HG02571 (cell line): ENCODE data around the gene CEACAM16.
A peak's percentile ranks its signal among the peaks of the same experiment; 100 is the strongest.
"Not testable (repeated sequence)": the region's sequence is repeated elsewhere in the genome, so short reads cannot be mapped to it uniquely, and the experiment has no call there.

Experiments used
- ATAC-seq: cut with Tn5 transposase; IDR thresholded peaks from one replicate; pipeline ENCODE4 v1.9.1; 2021; ENCODE audit warnings: mild to moderate bottlenecking, moderate library complexity; ENCODE audit not compliant: unreplicated experiment

Gene CEACAM16

DNA sequence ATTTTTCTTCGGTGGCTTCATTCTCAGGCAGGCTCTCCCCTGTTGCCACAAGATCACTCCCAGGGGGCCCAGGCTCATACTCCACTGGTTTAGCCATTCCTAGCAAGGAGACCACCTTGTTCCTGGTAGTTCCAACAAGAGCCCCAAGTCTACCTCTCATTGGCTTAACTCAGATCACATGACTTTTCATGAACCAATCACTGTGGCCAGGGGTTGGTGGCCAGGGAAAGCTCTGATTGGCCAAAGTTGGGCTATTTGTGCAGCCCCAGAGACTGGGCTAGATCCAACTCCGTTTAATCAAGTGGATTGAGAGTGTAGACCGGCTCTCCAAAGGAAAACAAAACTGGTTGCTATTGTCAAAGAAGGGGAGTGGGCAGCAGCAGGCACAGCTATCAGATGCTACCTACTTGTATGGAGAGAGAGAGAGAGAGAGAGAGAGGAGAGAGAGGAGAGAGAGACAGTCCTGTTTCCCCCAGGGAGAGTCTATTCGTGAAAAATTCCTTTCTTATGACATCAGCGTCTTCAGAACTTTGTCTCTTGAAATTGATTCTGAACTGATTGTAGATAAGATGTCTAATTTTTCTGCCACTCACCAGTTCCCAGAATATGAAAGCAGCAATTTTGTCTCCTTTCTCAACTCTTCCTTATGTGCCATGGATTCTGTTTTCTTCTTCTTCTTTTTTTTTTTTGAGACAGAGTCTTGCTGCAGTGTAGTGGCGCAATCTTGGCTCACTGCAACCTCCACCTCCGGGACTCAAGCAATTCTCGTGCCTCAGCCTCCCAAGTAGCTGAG is 21.7 kb upstream of the CEACAM16 start:
- ATAC-seq = no peak

DNA sequence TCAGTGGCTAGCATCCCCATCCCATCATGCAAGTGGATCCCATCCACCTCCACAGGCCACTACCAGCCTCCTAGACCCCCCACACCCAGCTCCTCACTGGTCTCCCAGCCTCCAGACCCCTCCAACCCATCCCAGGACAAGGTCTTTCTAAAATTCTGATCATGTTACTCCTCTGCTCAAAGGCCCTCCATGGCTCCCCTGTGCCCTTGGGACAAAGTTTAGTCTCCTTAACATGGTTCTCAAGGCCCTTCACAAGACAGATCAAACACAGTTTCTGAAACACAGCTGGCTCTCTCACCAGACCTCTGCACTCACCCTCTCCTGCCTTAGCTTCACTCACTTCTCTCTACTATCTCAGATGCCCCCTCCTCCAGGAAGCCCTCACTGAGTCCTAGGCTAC is 18.4 kb upstream of the CEACAM16 start:
- ATAC-seq = no peak

DNA sequence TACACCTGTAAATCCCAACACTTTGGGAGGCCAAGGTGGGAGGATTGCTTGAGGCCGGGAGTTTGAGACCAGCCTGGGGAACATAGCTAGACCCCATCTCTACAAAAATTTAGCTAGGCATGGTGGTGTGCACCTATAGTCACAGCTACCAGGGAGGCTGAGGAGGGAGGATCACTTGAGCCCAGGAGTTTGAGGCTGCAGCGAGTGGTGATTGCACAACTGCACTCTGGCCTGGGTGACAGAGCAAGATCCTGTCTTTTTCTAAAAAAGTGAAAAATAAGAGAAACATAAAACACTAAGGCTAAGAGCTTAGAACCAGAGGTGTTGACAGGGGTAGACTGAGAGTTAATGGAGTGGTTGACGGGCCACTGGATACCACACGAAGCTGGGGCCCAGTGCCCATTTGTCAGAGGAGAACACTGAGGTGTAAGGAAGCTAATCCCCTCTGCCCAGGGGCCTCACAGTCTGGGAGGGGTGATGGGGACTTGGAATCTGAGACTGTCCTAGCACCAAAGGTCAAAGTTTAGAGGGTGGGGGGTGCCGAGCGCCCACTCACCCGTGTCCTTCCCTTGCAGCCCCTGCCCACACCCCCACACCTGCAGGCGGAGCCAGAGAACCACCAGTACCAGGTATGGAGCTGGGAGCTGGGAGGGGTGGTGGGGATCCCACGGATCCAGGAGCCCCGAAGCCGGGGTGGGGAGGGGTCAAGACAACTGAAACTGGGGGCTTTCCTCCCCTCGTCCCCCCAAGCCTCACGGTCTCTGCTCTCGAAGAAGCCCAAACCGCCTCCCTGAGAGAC is 16.8 kb upstream of the CEACAM16 start:
- ATAC-seq = no peak

DNA sequence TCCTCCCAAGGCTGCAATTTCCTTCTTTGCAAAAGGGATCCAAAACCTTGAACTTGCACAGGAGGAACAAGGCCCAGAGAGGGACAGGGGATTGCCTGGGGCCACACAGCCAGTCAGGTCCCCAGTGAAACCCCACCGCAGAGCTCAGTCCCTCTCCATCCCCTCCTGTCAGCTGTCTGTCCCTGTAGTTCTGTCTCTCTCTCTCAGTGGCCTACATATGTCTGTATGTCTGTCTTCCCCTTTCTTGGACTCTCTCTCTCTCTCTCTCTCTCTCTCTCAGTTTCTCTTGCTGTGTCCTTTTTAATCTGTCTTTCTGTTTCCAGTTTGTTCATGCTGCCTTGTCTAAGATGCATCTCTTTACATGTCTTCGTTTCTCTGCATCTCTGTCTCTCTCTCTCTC is 16.1 kb upstream of the CEACAM16 start:
- ATAC-seq = no peak

DNA sequence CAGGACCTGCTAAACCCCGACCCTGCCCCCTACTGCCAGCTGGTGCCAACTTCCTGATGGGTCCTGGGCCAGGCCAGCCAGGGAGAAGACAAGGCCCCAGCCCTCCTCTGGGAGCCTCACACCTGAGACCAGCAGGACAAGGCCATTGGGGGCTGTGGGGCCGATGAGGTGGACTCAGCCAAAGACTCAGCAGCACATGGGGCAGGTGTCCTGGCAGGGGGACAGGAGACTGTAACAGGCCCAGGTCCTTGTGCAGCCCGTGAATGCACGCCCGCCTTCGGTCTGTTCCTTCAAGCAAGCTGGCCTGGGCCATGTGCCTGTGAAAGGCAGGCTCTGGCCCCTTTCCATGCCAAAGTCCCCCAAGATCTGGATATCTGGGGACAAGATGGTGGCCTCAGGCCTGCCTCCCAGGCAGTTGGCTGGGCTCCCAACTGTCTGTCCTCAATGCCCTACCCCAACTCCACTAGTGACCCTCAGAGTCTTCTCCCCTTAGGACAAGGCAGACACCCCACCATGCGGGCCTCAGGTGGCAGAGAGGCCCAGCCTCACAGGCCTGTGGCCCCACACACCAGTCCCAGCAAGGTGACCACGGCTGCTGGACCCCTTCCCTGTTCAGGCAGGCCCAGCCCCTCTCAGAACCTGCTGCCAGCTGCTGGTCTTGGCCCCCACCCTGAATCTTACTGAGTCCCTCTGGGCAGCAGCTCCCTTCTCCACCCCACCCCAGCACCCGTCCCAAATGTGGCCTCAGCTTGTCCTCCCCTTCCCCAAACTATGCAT is 15.3 kb upstream of the CEACAM16 start:
- ATAC-seq = no peak

DNA sequence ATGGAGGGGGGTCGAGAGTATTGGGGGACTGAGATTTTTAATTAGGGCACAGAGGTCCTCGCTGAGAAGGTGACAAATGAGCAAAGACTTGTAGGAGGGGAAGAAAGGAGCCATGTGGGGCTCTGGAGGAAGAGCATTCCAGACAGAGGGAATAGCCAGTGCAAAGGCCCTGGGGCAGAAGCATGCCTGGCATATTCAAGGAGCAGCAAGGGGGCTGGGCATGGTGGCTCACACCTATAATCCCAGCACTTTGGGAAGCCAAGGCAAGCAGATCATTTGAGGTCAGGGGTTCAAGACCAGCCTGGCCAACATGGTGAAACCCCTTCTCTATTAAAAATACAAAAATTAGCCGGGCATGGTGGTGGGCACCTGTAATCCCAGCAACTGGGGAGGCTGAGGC is 14.6 kb upstream of the CEACAM16 start:
- ATAC-seq = not testable (repeated sequence)

DNA sequence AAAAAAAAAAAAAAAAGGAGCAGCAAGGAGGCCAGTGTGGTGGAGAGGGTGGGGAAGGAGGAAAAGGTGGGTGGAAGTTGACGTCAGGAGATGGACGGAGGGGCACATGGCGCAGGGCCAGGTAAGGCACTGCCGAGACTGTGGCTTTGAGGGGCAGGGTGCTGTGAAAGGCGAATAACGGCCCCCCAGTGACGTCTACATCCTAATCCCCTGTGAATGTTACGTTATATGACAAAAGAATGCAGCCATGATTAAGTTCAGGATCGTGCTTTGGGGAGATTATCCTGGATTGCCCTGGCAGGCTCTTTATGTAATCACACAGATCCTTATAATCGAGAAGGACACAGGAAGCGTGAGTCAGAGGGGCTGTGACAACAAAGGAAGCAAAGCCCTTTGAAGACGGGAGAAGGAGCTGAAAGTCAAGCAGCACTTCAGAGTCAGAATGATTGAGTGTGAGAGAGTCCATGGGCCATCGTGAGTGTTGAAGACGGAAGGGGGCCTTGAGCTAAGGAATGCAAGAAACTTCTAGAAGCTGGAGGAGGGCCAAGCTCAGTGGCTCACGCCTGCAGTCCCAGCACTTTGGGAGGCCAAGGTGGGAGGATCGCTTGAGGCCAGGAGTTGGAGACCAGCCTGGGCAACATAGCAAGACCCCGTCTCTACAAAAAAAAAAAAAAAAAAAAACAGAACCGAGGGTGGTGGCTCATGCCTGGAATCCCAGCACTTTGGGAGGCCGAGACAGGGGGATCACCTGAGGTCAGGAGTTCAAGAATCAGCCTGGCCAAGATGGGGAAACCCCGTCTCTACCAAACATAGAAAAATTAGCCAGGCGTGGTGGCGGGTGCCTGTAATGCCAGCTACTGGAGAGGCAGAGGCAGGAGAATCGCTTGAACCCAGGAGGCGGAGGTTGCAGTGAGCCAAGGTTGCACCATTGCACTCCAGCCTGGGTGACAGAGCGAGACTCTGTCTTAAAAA is 13.8 kb upstream of the CEACAM16 start:
- no peak for ATAC-seq

DNA sequence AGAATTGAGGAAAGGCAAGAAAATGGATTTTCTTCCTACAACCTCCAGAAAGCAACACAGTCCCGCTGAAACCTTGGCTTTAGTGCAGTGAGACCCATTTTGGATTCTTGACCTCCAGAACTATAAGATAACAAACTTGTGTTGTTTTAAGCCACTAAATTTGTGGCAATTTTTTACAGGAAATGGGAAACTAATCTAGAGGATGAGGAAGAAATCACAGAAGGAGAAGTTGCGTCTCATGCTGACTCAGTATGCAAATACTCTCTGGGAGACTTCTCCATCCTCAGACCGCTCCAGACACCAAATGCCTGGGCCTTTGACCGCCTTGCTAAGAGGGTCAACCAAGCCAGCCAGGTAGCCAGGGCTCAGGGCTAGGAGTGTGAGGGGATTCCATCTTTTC is 13.1 kb upstream of the CEACAM16 start:
- no peak for ATAC-seq

DNA sequence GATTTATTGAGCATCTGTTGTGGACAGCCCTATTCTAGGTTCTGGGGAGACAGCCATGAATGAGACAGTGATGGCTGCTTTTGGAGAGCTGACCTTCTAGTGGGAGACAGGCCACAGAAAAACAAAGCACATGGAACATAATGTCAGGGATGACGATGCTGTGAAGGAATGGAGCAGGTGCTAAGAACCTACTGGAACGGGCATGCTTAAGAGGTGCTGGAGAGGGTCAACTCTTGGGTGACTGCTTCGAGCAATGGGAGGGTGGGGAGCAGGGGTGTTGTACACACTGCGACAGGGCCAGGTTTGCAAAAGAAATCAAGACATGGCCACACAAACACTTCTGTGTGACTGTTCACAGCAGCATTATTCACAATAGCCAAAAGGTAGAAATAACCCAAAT is 12.1 kb upstream of the CEACAM16 start:
- no peak for ATAC-seq

DNA sequence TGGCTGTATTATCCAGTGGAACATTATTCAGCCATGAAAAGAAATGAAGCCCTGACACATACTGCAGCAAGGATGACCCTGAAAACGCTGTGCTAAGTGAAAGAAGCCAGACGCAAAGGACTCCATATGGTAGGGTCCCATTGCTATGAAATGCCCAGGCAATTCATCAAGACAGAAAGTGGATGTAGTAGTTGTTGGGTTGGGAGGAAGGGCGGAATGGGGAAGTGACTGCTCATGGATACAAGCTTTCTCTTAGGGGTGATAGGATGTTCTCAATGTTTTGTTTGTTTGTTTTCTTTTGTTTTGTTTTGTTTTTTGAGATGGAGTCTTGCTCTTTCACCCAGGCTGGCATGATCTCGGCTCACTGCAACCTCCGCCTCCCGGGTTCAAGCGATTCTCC is 11.1 kb upstream of the CEACAM16 start:
- ATAC-seq = no peak

DNA sequence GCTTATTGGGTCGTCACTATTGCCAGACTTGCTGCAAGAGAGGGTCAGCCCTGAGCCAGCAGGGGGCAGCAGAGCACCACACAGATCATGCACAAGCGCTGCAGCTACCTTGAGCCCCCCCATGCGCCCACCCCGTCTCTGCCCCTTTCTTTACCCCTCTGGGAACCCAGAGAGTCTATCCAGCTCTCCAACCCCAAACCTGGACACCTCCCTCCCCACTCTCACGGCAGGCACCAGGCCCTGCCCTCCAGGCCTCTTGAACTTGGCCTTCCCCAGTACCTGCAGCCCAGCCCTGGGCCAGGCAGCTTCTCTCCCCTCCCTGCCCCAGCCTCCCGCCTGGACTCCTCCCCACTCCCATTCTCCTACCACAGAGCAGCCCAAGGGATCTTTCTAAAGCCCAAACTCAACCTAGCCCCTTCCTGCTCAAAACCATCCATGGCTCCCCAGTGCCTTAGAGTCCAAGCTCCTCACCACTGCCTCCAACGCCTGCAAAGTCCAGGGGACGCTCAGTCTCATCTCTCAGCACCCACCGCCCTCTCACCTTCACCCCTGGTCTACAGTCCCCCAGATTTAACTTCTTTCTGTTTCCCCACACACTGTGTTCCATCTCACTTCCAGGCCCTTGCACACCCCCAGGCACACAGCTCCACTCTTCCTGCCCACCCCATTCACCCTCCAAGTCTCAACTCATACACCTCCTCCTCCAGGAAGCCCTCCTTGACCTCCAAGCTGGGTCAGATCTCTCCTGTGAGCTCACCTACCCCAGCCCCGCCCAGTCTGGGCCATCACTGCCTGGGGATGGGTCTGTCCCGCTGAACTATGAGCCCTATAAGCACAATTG is 9.4 kb upstream of the CEACAM16 start:
- no peak for ATAC-seq

DNA sequence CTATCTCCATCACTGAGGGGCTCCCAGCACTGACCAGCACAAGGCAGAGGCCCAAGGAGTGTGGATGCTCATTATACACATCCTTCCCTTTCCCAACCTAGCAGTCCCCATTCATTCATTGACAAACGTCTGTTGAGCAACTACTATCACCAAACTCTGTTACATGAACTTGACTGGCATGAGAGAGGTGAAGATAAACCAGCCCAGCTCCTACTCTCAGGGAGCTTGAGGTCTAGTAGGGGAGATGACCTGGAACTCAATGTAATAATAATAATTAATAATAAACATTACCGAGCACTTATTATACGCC is 8.9 kb upstream of the CEACAM16 start:
- ATAC-seq = no peak

DNA sequence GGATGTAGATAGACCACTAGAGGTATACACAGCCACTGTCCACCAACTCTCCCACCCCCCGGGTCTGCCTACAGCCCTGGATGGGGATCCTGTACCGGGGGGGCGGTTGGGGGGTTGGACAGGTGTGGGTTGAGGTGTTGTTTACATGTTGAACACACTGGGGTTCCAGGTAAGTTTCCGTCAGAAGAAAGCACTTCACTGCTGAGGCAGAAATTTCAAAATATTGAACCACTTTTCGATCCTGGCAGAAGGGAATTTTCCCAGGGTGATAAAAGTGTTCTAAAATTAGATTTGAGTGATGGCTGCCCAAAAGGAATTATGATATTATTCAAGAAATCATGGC is 6.6 kb upstream of the CEACAM16 start:
- peak; percentile 16 for ATAC-seq

DNA sequence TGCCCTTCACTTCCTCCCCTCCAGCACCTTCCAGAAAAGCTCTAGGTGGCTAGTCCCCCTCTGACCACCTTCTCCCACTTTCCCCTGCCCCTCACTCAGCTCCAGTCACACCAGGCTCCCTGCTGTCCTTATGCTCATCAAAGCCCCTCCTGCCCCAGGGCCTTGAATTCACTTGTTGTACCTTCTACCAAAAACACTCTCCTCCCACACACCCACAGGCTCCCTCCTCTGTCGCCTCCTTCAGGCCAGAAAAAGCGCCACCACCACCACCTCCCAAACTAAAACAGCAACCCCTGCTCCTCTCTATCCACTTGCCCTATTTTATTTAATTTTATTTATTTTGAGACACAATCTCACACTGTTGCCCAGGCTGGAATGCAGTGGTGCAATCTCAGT is 4.8 kb upstream of the CEACAM16 start:
- no peak for ATAC-seq

DNA sequence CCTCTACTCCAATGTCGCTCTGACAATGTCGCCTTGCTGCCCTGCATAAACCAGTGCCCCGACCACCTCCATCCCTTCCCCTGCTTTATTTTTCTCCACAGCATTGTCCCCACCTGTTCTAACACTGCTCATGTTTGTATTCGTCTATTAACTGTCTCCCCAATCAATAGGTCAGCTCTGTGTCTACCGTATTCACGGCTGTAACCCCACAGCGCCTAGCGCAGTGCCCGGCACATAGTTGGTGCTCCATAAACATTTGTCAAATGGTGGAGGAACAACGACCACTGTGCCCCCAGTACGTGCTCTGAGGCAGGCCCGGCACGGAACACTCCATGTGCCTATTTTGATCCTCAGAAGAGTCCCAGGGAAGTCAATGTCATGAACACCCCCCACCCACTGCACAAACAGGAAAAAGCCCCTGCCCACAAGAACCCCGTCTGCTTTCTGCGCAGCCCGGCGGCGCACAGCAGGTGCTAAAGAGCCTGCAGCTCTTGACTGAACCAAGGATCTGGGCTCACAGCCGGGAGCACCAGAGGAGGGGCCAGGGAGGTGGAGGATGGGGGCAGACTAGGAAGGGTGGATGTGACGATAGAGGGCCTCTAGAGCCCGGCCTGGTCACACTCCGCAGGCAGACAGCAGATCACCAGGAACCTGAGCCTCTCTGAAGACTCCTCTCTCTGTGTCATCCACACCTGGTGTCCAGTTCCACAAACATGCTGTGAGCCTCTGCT is 1.8 kb upstream of the CEACAM16 start:
- no peak for ATAC-seq

DNA sequence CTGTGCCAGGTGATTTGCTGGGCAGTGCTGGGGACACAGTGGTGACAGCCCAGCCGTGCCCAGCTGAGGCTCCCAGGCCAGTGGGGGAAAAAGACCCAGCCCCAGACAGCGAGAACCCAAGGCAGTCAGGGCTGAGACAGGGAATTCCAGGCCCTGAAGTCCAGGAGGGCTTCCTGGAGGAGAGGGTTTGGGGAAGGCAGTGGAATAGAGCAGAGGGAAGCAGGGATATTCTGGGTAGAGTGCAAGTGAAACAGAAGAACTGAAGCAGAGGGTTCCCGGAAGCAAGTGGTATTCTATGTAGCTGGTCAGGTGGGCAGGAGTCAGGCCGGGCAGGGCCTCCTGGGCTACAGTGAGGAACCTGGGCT is 1.3 kb upstream of the CEACAM16 start:
- ATAC-seq = no peak

DNA sequence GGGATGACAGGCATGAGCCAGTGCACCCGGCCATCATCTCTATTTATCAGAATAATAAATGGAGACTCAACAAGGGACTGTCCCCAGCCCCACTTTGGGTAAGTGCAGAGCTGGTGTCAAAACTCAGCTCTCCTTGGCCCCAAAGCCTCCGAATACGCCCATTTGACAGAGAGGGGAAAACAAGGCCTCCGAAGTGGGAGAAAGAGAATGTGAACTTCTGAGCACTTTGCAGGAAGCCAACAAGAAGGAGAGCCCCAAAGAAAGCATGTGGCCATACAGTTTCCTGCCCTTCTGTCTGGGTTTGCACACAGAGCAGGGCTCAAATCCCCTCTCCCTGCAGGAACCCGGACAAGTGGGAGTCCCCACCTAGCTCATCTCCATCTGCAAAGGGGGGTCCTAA is 1.6 kb downstream of the CEACAM16 start:
- no peak for ATAC-seq

DNA sequence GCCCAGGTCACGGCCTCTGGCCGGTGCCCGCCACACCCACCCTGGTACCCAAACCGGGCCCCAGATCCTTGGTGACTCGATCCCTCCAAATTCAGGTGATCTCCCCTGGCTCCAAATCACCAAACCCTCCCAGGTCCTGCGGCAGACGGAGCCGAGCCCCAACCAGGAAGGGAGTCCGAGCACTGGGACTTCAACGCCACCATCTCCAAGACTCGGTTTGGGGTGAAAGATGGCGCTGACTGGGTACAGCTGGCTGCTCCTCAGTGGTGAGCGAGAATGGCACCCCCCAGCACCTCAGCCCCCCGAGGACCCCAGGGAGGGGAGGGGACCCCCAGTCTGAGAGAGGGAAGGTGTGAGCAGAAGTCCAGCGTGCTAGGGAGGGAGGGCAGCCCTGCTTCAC is 2.3 kb downstream of the CEACAM16 start:
- no peak for ATAC-seq

DNA sequence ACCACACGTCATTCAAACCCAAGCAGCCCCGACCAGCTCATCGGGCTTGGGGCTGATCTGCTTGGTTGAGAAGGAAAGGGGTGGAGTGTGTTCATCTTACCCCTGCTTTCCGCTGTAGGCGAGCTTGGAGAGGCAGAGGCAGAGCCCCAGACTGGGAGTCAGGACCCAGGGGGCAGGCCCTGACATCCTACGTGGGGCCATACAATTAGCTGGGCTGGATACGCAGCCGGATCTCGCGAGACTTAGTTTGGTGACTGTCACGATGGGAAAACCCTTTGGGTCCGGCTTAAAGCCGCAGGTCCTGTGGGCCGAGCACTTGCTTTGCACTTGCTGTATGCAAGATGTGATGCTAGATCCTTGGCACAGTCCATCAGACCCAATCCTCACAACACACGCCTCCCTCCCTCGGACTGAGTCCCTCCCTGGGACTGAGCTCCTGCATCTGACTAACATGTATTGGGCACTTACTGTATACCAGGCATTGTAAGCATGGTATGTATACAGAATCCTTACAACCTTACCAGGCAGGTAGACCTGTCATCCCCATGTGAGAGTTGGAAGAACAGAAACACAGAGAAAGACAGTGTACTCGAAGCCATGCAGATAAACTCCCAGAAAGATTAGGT is 3.7 kb downstream of the CEACAM16 start:
- no peak for ATAC-seq
